GM03348 (cell line): ENCODE results near the gene JPH3.
"Not testable (repeated sequence)": the region's sequence is repeated elsewhere in the genome, so short reads cannot be mapped to it uniquely, and the experiment has no call there.

Experiments
- DNase-seq: peaks from one replicate; pipeline ENCODE4 v3.0.0; 2012; ENCODE audit warnings: low spot score

The JPH3 gene

GRCh38 chr16:87715658-87716057 lies 113.3 kb downstream of the JPH3 start:
- no peak for DNase-seq

DNA sequence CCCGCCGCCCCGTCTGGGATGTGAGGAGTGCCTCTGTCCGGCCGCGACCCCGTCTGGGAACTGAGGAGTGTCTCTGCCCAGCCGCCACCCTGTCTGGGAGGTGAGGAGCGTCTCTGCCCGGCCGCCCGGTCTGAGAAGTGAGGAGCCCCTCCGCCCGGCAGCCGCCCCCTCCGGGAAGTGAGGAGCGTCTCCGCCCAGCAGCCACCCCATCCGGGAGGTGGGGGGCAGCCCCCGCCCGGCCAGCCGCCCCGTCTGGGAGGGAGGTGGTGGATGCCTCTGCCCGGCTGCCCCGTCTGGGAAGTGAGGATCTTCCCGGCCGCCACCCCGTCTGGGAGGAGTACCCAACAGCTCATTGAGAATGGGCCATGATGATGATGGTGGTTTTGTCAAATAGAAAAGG lies 116.5 kb downstream of the JPH3 start:
- DNase-seq = not testable (repeated sequence)

DNA sequence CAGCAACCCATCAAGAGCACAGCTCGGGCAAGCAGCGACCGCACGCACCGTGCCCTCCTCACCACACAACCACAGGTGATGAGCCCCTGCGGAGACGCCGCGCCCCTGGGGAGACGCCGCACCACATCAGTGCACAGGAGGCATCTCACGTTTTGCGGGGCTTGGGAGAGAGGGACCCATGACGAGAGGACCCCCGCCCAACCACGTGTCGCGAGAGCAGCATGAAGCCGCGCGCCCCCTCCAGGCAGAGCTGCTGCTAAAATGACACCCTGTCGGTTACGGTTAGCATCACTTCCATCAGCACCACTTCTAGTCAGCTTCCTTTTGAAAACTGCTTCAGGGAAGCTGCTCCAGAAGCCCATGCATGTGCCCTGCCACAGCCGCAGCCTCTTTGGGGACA lies 118.1 kb downstream of the JPH3 start:
- no peak for DNase-seq

DNA sequence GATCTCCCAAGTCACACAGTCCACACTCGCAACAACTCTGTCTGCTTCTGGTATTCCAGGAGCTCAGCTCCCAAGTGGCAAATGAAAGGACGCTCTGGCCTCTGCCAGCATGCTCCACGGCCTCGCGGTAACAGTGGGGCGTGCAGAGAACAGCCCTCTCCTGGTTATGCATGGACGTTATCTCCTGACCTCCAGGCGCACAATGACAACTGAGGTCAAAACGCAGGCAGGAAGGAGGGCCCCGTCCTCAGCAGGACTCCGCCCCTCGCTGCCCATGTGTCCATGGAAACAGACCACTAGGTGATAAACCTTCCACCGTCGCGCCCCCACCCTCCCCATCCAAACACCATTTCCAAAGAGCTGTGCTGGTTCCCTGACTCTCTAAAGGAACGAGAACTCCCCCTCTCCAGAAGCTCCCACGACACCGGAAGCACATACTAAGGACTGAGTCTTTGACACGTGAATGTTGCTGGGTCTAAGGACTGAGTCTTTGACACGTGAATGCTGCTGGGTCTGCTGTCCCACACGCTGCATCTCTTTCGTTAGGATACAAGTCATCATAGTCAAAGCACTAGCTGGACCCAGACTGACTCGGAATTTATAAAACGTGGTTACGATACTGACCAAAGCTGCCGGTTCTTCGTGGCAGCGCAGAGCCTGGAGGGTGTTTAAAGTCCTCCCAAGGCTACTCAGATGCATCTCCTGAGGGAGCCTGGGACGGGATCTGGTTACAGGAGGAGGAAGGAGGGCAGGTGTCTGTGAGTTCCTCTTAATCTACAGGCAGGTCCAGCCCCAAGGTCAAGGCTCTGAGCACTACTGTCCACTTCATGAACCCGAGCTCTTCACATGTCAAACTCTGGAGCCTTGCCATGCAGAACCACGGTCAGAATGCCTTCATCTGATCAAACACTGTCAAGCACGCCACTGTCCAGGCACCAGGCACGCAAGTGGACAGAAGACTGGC lies 119.6 kb downstream of the JPH3 start:
- DNase-seq = no peak

GRCh38 chr16:87722590-87723225 lies 120.4 kb downstream of the JPH3 start:
- no peak for DNase-seq

- no peak for DNase-seq
These were observed 120.9 kb downstream of the JPH3 start for GRCh38 chr16:87723226-87723623.

DNA sequence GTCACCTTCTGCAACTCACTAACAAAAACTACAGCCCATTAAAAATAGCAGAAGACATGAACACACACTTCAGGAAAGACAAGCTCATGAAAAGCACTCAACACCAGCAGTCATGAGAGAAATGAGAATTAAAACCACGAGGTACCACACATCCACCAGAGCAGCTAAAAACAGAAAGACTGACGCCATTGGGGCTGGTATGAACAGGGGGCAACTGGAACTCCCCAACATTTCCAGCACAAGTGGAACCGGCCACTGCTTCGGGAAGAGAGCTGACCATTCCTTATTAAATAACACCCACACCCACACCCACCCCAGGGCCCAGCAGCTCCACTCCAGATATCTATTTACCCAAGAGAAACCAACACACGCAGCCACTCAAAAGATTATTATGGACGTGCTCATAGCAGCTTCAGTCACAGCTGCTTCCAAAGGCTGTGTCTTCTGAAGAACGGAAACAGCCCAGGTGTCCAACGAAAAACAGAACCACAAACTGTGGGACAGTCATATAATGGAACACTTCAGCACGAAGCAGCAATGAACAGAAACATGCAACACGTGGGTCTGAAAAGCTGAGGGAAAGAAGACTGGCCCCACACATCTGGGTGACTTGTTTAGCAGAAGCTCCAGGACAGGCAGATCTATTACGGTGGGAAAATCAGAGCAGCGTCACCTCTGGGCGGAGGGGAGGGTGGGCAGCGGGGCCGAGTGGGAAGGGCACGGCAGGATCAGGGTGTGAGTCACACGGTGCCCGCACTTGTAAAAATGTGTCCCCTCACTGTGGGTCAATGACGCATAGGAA lies 122.4 kb downstream of the JPH3 start:
- DNase-seq = no peak

DNA sequence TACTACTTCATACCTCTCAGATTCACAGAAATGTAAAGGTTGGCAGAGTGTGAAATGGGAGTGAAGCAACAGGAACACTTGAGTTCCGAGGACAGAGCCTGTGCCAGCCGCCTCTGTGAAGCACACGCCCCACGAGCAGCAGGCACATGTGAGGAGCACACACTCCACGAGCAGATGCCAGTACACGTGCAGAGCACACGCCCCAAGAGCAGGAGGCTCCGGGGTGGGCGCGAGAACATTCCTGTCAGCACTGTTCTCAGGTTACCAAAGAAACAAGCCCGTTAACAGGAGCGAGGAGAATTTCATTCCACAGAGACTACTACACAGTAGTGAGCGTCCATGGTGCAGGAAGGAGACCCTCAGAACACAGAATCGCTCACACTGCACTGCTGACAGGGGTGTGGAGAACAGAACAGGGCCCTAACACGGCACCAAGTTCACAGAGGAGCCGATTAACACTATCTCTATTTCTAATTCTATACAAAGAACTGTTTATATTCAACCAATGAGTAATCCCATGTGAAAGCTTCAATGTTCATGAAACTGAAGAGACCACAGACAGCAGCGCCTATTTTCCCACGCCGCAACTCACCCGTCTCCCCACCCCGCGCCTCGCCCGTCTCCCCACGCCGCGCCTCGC lies 123.4 kb downstream of the JPH3 start:
- no peak for DNase-seq

DNA sequence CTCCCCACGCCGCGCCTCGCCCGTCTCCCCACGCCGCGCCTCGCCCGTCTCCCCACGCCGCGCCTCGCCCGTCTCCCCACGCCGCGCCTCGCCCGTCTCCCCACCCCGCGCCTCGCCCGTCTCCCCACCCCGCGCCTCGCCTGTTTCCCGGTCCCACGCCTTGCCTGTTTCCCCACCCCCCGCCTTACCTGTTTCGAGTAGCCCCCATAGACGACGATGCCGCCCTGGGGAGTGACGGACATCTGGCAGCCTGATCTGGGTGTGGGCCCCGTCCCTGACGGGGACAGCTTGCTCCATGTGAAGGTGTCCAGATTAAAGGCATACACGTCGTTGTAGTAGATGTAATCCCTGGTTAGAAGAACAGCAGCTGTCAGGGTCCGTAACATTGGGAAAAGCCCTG lies 124.3 kb downstream of the JPH3 start:
- DNase-seq = not testable (repeated sequence)

GRCh38 chr16:87727346-87727745 lies 125.0 kb downstream of the JPH3 start:
- DNase-seq = no peak

GRCh38 chr16:87728026-87728425 lies 125.7 kb downstream of the JPH3 start:
- no peak for DNase-seq

- DNase-seq = no peak
These were observed 127.1 kb downstream of the JPH3 start for GRCh38 chr16:87729266-87729954.

DNA sequence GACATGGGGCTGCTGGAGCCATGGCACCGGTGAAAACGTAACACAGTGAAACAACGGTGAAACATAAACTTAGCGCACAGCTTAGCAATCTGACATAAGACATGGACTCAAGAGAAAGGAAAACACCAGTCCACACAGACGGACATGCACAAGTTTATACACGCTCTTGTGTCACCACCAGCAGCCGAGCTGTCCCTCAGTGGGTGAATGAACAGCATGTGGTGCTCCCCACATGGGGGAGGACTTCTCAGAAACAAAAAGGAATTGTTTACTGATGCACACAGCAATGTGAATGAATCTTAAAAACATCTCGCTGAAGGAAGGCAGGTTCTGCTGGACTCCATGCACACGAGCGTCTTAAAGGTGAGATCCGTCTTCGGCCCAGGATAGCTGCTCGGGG lies 129.3 kb downstream of the JPH3 start:
- no peak for DNase-seq

DNA sequence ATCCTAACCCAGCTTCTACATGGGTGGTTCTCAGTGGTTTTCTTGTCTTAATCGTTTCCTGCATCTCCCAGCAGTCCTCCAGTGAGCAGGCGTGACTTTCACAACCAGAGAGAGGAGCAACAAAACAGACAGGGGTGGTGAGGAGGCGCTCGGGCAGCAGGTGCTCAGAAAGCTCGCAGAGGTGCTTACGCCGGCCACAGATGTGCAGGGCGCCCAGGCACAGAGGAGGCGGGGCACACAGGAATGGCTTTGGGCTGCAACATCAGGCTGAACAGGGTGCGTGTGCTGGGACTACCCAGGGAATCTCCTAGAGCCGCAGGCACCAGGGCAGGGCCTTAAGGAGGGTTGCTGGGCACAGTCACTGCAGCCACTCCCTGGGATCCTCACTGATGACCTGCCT lies 130.9 kb downstream of the JPH3 start:
- DNase-seq = no peak

DNA sequence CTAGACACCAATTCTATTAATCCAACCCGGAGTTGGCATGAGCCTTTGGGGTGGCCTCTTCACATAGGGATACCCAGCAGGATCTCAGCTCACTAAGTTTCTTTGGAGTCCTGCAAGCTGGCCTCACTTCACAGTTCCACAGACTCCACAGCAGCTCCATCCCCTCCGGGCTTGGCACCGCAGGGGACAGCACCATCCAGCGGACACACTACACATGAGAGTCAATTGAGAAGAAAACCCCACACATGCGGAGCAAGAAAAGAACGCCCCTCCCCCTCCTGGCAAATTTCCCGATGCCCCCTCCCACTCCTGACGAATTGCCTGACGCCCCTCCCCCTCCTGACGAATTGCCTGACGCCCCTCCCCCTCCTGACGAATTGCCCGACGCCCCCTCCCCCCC lies 132.3 kb downstream of the JPH3 start:
- no peak for DNase-seq

DNA sequence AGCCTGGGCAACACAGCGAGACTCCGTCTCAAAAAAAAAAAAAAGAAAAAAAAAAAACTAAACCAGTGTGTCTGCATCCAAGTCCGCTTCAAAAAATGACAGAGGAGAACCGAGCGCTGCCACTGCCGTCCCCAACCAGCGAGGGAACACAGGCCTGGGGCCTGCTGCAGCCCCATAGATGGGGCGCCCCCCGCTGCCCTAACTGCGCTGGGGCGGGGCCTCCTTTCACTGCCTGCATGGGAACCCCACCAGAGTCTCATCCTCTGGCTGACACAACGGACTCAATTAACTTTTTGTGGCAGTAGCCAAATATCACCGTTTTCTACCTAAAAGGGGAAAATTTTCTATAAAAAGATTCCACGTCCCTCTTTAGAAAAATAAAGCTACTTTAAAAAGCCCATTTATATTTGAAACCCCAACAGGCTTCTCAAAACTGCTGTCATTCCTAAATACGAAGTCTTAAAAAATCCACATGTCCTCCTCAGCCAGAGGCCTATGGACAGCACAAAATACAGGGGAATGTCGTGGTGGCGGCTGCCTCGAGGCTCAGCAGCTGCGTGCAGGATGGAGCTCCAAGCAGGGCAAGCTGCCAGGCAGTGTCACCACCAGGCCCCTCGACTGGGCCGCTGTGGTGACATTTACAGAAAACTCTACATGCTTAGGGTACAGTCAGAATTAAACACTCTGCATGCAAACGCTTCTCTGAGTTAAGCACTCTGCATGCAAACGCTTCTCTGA lies 133.1 kb downstream of the JPH3 start:
- no peak for DNase-seq

- no peak for DNase-seq
These were observed 133.7 kb downstream of the JPH3 start for GRCh38 chr16:87736008-87736382.

DNA sequence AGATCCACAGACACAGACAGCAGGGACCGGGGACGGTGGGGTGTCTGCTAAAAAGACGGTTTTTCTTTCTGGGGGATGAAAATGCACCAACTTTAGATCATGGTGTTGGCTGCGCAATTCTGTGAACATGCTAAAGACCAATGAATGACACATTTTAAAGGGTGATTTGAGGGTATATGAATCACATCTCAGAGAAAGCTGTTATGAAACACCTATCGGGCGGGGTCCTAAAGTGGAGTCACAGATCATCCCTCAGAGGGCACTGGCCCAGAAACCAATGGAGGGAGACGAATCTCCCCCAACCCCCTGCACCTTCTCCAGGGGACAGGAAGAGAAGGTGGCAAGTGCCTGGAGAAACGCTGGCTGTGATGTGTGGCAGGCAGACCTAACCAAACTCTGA lies 137.5 kb downstream of the JPH3 start:
- no peak for DNase-seq

DNA sequence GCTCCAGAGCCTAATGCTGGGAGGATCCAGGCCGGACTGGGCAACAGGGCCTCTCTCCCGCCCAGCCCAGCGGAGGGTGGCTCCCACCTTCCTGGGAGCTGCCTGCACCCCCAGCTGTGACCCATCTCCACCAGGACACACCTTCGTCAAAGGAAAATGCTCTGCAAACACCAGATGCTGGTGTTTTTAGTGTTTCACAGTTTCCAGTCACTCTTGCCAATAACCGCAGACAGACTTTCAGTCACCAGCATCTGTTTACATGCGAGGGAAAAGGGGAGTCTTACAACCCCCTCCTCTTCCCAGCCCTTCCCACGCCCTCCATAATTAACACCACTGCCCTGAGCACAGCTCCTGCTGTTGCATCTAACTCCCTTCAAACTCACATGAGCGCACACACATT lies 138.1 kb downstream of the JPH3 start:
- peak; percentile 54 for DNase-seq

DNA sequence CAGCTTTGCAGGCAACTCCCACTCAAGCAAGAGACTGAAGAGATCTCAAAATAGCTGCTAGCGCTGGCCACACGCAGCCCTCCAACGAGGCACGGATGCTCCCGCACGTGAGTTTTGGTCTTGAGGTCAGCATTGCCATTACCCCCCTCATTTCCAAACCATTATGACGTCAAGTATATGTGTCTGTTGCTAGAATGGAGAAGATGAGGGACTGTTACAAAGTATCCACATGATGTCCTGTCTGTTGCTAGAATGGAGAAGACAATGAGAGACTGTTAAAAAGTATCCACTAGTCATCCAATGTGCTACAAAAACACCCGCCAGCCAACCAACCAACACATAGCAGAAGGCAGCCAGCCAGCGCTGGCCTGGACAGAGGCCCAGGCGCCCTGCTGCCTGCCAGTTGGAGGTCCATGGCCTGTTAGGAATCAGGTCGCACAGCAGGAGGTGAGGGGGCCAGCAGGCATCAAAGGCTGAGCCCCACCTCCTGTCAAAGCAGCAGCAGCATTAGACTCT lies 138.7 kb downstream of the JPH3 start:
- DNase-seq = peak; percentile 40
